ENCODE results near the gene G0S2. TPM values are rescaled to one million over a fixed set of nuclear protein-coding genes. Genes with fewer than 3 reads are reported as not detected.

G0S2 gene
- total and polyA plus RNA-seq, 9 of the 15 experiments (the other 6 are each of a cell fraction or from before 2014, with no cell fraction given) = 0.18 to 65.6 (median 11.4) TPM

- no peak for TF ChIP-seq ZNF318 (IDR thresholded peaks at IDR 0.05; ENCODE audit: borderline replicate concordance in 1 of 2, low read depth in 1 of 2)
- no peak for TF ChIP-seq XRCC4 (IDR thresholded peaks at IDR 0.05; ENCODE audit: extremely low read depth, insufficient read depth, insufficient read length)
- no peak for TF ChIP-seq THRB (CRISPR knock-in tag; conservative IDR thresholded peaks at IDR 0.05)
Observed at GRCh38 chr1:209723756-209724693, 48.8 kb downstream of the G0S2 start (continued).

Other genes with a start within 250 kb of the G0S2 start
- not detected in 2 replicates for gene CAMK1G, start 91.7 kb upstream of the G0S2 start, total RNA-seq (2014; rRNA removed)
- not detected in 2 replicates for gene CAMK1G, start 91.7 kb upstream of the G0S2 start, total RNA-seq (2014; rRNA removed; fragmentation: Illumina TruSeq; extraction: Trizol)
- not detected in 2 replicates for gene CAMK1G, start 91.7 kb upstream of the G0S2 start, total RNA-seq (2015; rRNA removed; fragmentation: Illumina TruSeq; extraction: Trizol)
- gene CAMK1G, start 91.7 kb upstream of the G0S2 start, total RNA-seq (2021) = not detected in 2 replicates
- gene CAMK1G, start 91.7 kb upstream of the G0S2 start, polyA plus RNA-seq (2011; rRNA removed) = not detected in 2 replicates
- not detected in 2 replicates for gene CAMK1G, start 91.7 kb upstream of the G0S2 start, polyA plus RNA-seq (2014; fragmentation: Illumina TruSeq; extraction: Trizol)
- not detected for gene CAMK1G, start 91.7 kb upstream of the G0S2 start, polyA plus RNA-seq (2014; fragmentation: Nextera tagmentation; extraction: Ambion mirVana)
- not detected in 2 replicates for gene CAMK1G, start 91.7 kb upstream of the G0S2 start, polyA plus RNA-seq (2014; rRNA removed)
- gene LAMB3, start 23.0 kb upstream of the G0S2 start, total RNA-seq (2014; rRNA removed) = 0.91 and 1.0 TPM in 2 replicates
- gene LAMB3, start 23.0 kb upstream of the G0S2 start, total RNA-seq (2014; rRNA removed; fragmentation: Illumina TruSeq; extraction: Trizol) = 0.61 and 1.3 TPM in 2 replicates
- 0.91 and 0.94 TPM in 2 replicates for gene LAMB3, start 23.0 kb upstream of the G0S2 start, total RNA-seq (2015; rRNA removed; fragmentation: Illumina TruSeq; extraction: Trizol)
- gene LAMB3, start 23.0 kb upstream of the G0S2 start, total RNA-seq (2021) = 1.3 and 1.9 TPM in 2 replicates
- gene LAMB3, start 23.0 kb upstream of the G0S2 start, polyA plus RNA-seq (2011; rRNA removed) = 0.42 and 0.72 TPM in 2 replicates
- gene LAMB3, start 23.0 kb upstream of the G0S2 start, polyA plus RNA-seq (2014; fragmentation: Illumina TruSeq; extraction: Trizol) = 0.67 and 0.97 TPM in 2 replicates
- under 1 TPM; 0.08 to 0.21 TPM for gene LAMB3, start 23.0 kb upstream of the G0S2 start, polyA plus RNA-seq (2014; fragmentation: Nextera tagmentation; extraction: Ambion mirVana)
- 1.0 and 3.1 TPM in 2 replicates for gene LAMB3, start 23.0 kb upstream of the G0S2 start, polyA plus RNA-seq (2014; rRNA removed)
- gene HSD11B1, start 29.4 kb downstream of the G0S2 start, total RNA-seq (2014; rRNA removed) = not detected in 2 replicates
- gene HSD11B1, start 29.4 kb downstream of the G0S2 start, total RNA-seq (2014; rRNA removed; fragmentation: Illumina TruSeq; extraction: Trizol) = not detected in 2 replicates
- gene HSD11B1, start 29.4 kb downstream of the G0S2 start, total RNA-seq (2015; rRNA removed; fragmentation: Illumina TruSeq; extraction: Trizol) = not detected in 2 replicates
- 0.16 TPM in 1 of 2 replicates, not detected in the other for gene HSD11B1, start 29.4 kb downstream of the G0S2 start, total RNA-seq (2021)
- not detected in 2 replicates for gene HSD11B1, start 29.4 kb downstream of the G0S2 start, polyA plus RNA-seq (2011; rRNA removed)
- gene HSD11B1, start 29.4 kb downstream of the G0S2 start, polyA plus RNA-seq (2014; fragmentation: Illumina TruSeq; extraction: Trizol) = not detected in 2 replicates
- under 1 TPM in 1 of 2 experiments, not detected in 1; 0.04 TPM for gene HSD11B1, start 29.4 kb downstream of the G0S2 start, polyA plus RNA-seq (2014; fragmentation: Nextera tagmentation; extraction: Ambion mirVana)
- gene HSD11B1, start 29.4 kb downstream of the G0S2 start, polyA plus RNA-seq (2014; rRNA removed) = not detected in 2 replicates
- 1.1 TPM in 1 of 2 replicates, not detected in the other for gene TRAF3IP3, start 80.6 kb downstream of the G0S2 start, total RNA-seq (2014; rRNA removed)
- gene TRAF3IP3, start 80.6 kb downstream of the G0S2 start, total RNA-seq (2014; rRNA removed; fragmentation: Illumina TruSeq; extraction: Trizol) = 0.15 and 0.26 TPM in 2 replicates
- 0.34 and 0.36 TPM in 2 replicates for gene TRAF3IP3, start 80.6 kb downstream of the G0S2 start, total RNA-seq (2015; rRNA removed; fragmentation: Illumina TruSeq; extraction: Trizol)
- 0.56 and 0.80 TPM in 2 replicates for gene TRAF3IP3, start 80.6 kb downstream of the G0S2 start, total RNA-seq (2021)
- gene TRAF3IP3, start 80.6 kb downstream of the G0S2 start, polyA plus RNA-seq (2011; rRNA removed) = 0.06 and 0.12 TPM in 2 replicates
- 0.31 TPM in 1 of 2 replicates, not detected in the other for gene TRAF3IP3, start 80.6 kb downstream of the G0S2 start, polyA plus RNA-seq (2014; fragmentation: Illumina TruSeq; extraction: Trizol)
- under 1 TPM; 0.21 to 0.45 TPM for gene TRAF3IP3, start 80.6 kb downstream of the G0S2 start, polyA plus RNA-seq (2014; fragmentation: Nextera tagmentation; extraction: Ambion mirVana)
- 0.29 and 0.57 TPM in 2 replicates for gene TRAF3IP3, start 80.6 kb downstream of the G0S2 start, polyA plus RNA-seq (2014; rRNA removed)
- 4.0 and 4.3 TPM in 2 replicates for gene C1orf74, start 109.1 kb downstream of the G0S2 start, total RNA-seq (2014; rRNA removed)
- 5.7 and 6.5 TPM in 2 replicates for gene C1orf74, start 109.1 kb downstream of the G0S2 start, total RNA-seq (2014; rRNA removed; fragmentation: Illumina TruSeq; extraction: Trizol)
- 5.7 and 6.5 TPM in 2 replicates for gene C1orf74, start 109.1 kb downstream of the G0S2 start, total RNA-seq (2015; rRNA removed; fragmentation: Illumina TruSeq; extraction: Trizol)
- gene C1orf74, start 109.1 kb downstream of the G0S2 start, total RNA-seq (2021) = 4.7 and 4.9 TPM in 2 replicates
- gene C1orf74, start 109.1 kb downstream of the G0S2 start, polyA plus RNA-seq (2011; rRNA removed) = 5.8 and 7.4 TPM in 2 replicates
- 5.3 and 5.7 TPM in 2 replicates for gene C1orf74, start 109.1 kb downstream of the G0S2 start, polyA plus RNA-seq (2014; fragmentation: Illumina TruSeq; extraction: Trizol)
- 1 to 10 TPM; 5.7 to 7.6 TPM for gene C1orf74, start 109.1 kb downstream of the G0S2 start, polyA plus RNA-seq (2014; fragmentation: Nextera tagmentation; extraction: Ambion mirVana)
- 4.0 and 4.9 TPM in 2 replicates for gene C1orf74, start 109.1 kb downstream of the G0S2 start, polyA plus RNA-seq (2014; rRNA removed)
- gene IRF6, start 130.7 kb downstream of the G0S2 start, total RNA-seq (2014; rRNA removed) = 0.32 and 0.37 TPM in 2 replicates
- gene IRF6, start 130.7 kb downstream of the G0S2 start, total RNA-seq (2014; rRNA removed; fragmentation: Illumina TruSeq; extraction: Trizol) = 0.22 and 0.25 TPM in 2 replicates
- 0.08 and 0.11 TPM in 2 replicates for gene IRF6, start 130.7 kb downstream of the G0S2 start, total RNA-seq (2015; rRNA removed; fragmentation: Illumina TruSeq; extraction: Trizol)
- gene IRF6, start 130.7 kb downstream of the G0S2 start, total RNA-seq (2021) = 0.20 and 0.29 TPM in 2 replicates
- gene IRF6, start 130.7 kb downstream of the G0S2 start, polyA plus RNA-seq (2011; rRNA removed) = 0.64 and 0.65 TPM in 2 replicates
- gene IRF6, start 130.7 kb downstream of the G0S2 start, polyA plus RNA-seq (2014; fragmentation: Illumina TruSeq; extraction: Trizol) = 0.10 and 0.15 TPM in 2 replicates
- under 1 TPM; 0.04 to 0.17 TPM for gene IRF6, start 130.7 kb downstream of the G0S2 start, polyA plus RNA-seq (2014; fragmentation: Nextera tagmentation; extraction: Ambion mirVana)
- gene IRF6, start 130.7 kb downstream of the G0S2 start, polyA plus RNA-seq (2014; rRNA removed) = 0.03 and 0.11 TPM in 2 replicates
- 10.6 and 11.9 TPM in 2 replicates for gene UTP25, start 152.6 kb downstream of the G0S2 start, total RNA-seq (2014; rRNA removed)
- 17.6 and 18.4 TPM in 2 replicates for gene UTP25, start 152.6 kb downstream of the G0S2 start, total RNA-seq (2014; rRNA removed; fragmentation: Illumina TruSeq; extraction: Trizol)
- gene UTP25, start 152.6 kb downstream of the G0S2 start, total RNA-seq (2015; rRNA removed; fragmentation: Illumina TruSeq; extraction: Trizol) = 15.3 and 16.6 TPM in 2 replicates
- 10.7 and 12.0 TPM in 2 replicates for gene UTP25, start 152.6 kb downstream of the G0S2 start, total RNA-seq (2021)
- 10.4 and 12.8 TPM in 2 replicates for gene UTP25, start 152.6 kb downstream of the G0S2 start, polyA plus RNA-seq (2011; rRNA removed)
- 13.1 and 15.7 TPM in 2 replicates for gene UTP25, start 152.6 kb downstream of the G0S2 start, polyA plus RNA-seq (2014; fragmentation: Illumina TruSeq; extraction: Trizol)
- gene UTP25, start 152.6 kb downstream of the G0S2 start, polyA plus RNA-seq (2014; fragmentation: Nextera tagmentation; extraction: Ambion mirVana) = 10 to 100 TPM in 1 of 2 experiments, 1 to 10 TPM in 1; 5.7 to 10.9 TPM
- gene UTP25, start 152.6 kb downstream of the G0S2 start, polyA plus RNA-seq (2014; rRNA removed) = 8.7 and 9.5 TPM in 2 replicates

All from K562 (cell line).